HepG2 (cell line): Measurements from ENCODE around the gene RGP1. TPM values are rescaled to one million over a fixed set of nuclear protein-coding genes. Genes with fewer than 3 reads are reported as not detected.

Experiments
- ATAC-seq: fragments of 200-7000 bp; cut with Tn5 transposase; 3 replicates; pipeline ENCODE4 v1.9.1; 2020; ENCODE audit warnings: mild to moderate bottlenecking, moderate library complexity
- BruUV-seq: library from RNA; stranded (reverse); fragments of 400-500 nt; replicated peaks from 2 replicates; lab custom pipeline; 2021; lab: Mats Ljungman, UMichigan
- CTCF ChIA-PET: fragments of 300-600 bp; formaldehyde crosslinking; extraction: SDS; loops from one replicate; lab custom pipeline; 2021; ENCODE audit warnings: low total read pairs, inconsistent platforms, low intra/inter-chr PET ratio; lab: Yijun Ruan, JAX
- POLR2A ChIA-PET: fragments of 350-600 bp; sonication (Branson Sonifier 250); formaldehyde crosslinking; loops from one replicate; lab custom pipeline; 2020; ENCODE audit warnings: antibody characterized with exemption, inconsistent platforms; lab: Yijun Ruan, JAX
- DNase-seq: peaks from one replicate; pipeline ENCODE4 v3.0.0-alpha.2; 2015; ENCODE audit warnings: low spot score
- FAIRE-seq: peaks from 3 replicates; lab custom pipeline; 2011; peaks lifted over from hg19 to GRCh38; lab: Jason Lieb, UNC
- H2AFZ ChIP-seq: one replicate; pipeline ENCODE4 v1.6.1; 2011; ENCODE audit warnings: low read length, inconsistent platforms
- H3K27ac ChIP-seq: fragments of 300-600 bp; 3 replicates; pipeline ENCODE4 v1.8.0; 2011; ENCODE audit warnings: mixed run types, mild to moderate bottlenecking, mixed read lengths, low read length, inconsistent platforms; ENCODE audit not compliant: insufficient read depth; ENCODE audit errors: extremely low read length
- H3K27me3 ChIP-seq, 2 experiments: fragments of 200-600 bp in 1 of 2; 2 replicates in 1 of 2; 3 replicates in 1 of 2; pipeline versions ENCODE4 v1.6.0 to v1.8.0; 2011; ENCODE audit warnings: low read length in 2 of 2, mild to moderate bottlenecking in 2 of 2, moderate library complexity in 2 of 2, inconsistent platforms in 1 of 2; ENCODE audit not compliant: insufficient read depth in 2 of 2, control insufficient read depth in 1 of 2
- H3K36me3 ChIP-seq, 2 experiments: fragments of 200-600 bp in 1 of 2; replicated peaks in 1 of 2; 2 replicates in 1 of 2; 3 replicates in 1 of 2; pipeline versions ENCODE4 v1.5.1 to v1.8.0; 2011; ENCODE audit warnings: low read length in 2 of 2, inconsistent platforms in 1 of 2; ENCODE audit not compliant: insufficient read depth in 2 of 2, control insufficient read depth in 1 of 2
- H3K4me1 ChIP-seq: 2 replicates; pipeline ENCODE4 v1.5.1; 2012; ENCODE audit warnings: low read length, inconsistent platforms; ENCODE audit not compliant: insufficient read depth
- H3K4me2 ChIP-seq: 2 replicates; pipeline ENCODE4 v1.6.0; 2011; ENCODE audit warnings: low read depth, low read length, inconsistent platforms
- H3K4me3 ChIP-seq, 3 experiments: fragments of 200-600 bp in 1 of 3; sonication (generic), shearing (Covaris generic) in 1 of 3; replicated peaks in 1 of 3; 2 replicates each; pipeline ENCODE4 v1.5.1; 2011 to 2016; ENCODE audit warnings: low read length in 3 of 3, inconsistent platforms in 2 of 3, low read depth in 2 of 3, mild to moderate bottlenecking in 2 of 3, control low read depth in 1 of 3, mixed read lengths in 1 of 3; ENCODE audit not compliant: insufficient read depth in 1 of 3
- H3K79me2 ChIP-seq: one replicate; pipeline ENCODE4 v1.6.1; 2011; ENCODE audit warnings: low read length, inconsistent platforms; ENCODE audit not compliant: insufficient read depth
- H3K9ac ChIP-seq: 2 replicates; pipeline ENCODE4 v1.6.0; 2011; ENCODE audit warnings: mild to moderate bottlenecking, low read depth, low read length, inconsistent platforms; ENCODE audit not compliant: insufficient read depth
- H3K9me3 ChIP-seq: 2 replicates; pipeline ENCODE4 v1.5.1; 2012; ENCODE audit warnings: mild to moderate bottlenecking, low read length
- H4K20me1 ChIP-seq: 2 replicates; pipeline ENCODE4 v1.6.0; 2011; ENCODE audit warnings: inconsistent platforms, mild to moderate bottlenecking, low read length, moderate library complexity; ENCODE audit not compliant: insufficient read depth
- ELK4 ChIP-seq: sonication (generic); formaldehyde crosslinking; IDR thresholded peaks from 2 replicates; pipeline ENCODE4 v1.9.0; 2021; ENCODE audit warnings: missing genetic modification reagents, borderline replicate concordance
- MED13 ChIP-seq: sonication (generic); formaldehyde crosslinking; IDR thresholded peaks from 2 replicates; pipeline ENCODE4 v1.5.0; 2020; ENCODE audit warnings: missing genetic modification reagents
- MZF1 ChIP-seq: sonication (generic); formaldehyde crosslinking; IDR thresholded peaks from 2 replicates; pipeline ENCODE4 v1.8.1; 2023; ENCODE audit warnings: mild to moderate bottlenecking, missing genetic modification reagents, borderline replicate concordance
- NCOA5 ChIP-seq: sonication (generic); formaldehyde crosslinking; IDR thresholded peaks from 2 replicates; pipeline ENCODE4 v1.4.0; 2020; ENCODE audit warnings: missing genetic modification reagents
- NR2C2 ChIP-seq: sonication (generic); formaldehyde crosslinking; IDR thresholded peaks from 2 replicates; pipeline ENCODE4 v1.4.0; 2020; ENCODE audit warnings: missing genetic modification reagents, mild to moderate bottlenecking, moderate library complexity, borderline replicate concordance
- SKIL ChIP-seq: sonication (generic); formaldehyde crosslinking; IDR thresholded peaks from 2 replicates; pipeline ENCODE4 v1.8.0; 2022; ENCODE audit warnings: missing genetic modification reagents, mild to moderate bottlenecking, moderate library complexity, borderline replicate concordance
- ZBTB38 ChIP-seq: sonication (generic); formaldehyde crosslinking; IDR thresholded peaks from 2 replicates; pipeline ENCODE4 v1.5.1; 2020; ENCODE audit warnings: mild to moderate bottlenecking, missing genetic modification reagents
- ZNF260 ChIP-seq: sonication (generic); formaldehyde crosslinking; IDR thresholded peaks from 2 replicates; pipeline ENCODE4 v1.4.0; 2020; ENCODE audit warnings: missing genetic modification reagents, low read depth, mild to moderate bottlenecking, borderline replicate concordance
- ZNF564 ChIP-seq: sonication (generic); formaldehyde crosslinking; IDR thresholded peaks from 2 replicates; pipeline ENCODE4 v1.8.1; 2023; ENCODE audit warnings: mild to moderate bottlenecking, missing genetic modification reagents
- ZNF766 ChIP-seq: sonication (generic); formaldehyde crosslinking; IDR thresholded peaks from 2 replicates; pipeline ENCODE4 v1.5.0; 2020; ENCODE audit warnings: missing genetic modification reagents, borderline replicate concordance
- WGBS: methylation state at CpG from one replicate; pipeline ENCODE4 v1.1.6; 2017; ENCODE audit warnings: low lambda C conversion rate; 5-methylcytosine and 5-hydroxymethylcytosine counted together
- in situ Hi-C: cut with HindIII; loops from 2 replicates; pipeline ENCODE4 v1.10.0; 2017; ENCODE audit warnings: low pct_unique_long_range_greater_than_20kb; ENCODE audit not compliant: extremely low pct_ligation_motif_present
- intact Hi-C: fragments of 100-400 bp; cut with micrococcal nuclease; formaldehyde crosslinking; loops from one replicate; pipeline ENCODE4 v1.10.0; 2022; ENCODE audit not compliant: unreplicated experiment
- polyA plus RNA-seq, 8 experiments: library from polyadenylated mRNA; depleted of rRNA in 3 of 8; stranded (reverse) in 7 of 8; unstranded in 1 of 8; fragments of >200 nt; fragmentation: Illumina TruSeq in 4 of 8; extraction: Trizol in 4 of 8; gene quantifications; 2 replicates each; pipeline versions ENCODE4 v1.2.1 to v1.2.3, GENCODE V29; 2011 to 2016; ENCODE audit warnings: low read depth in 4 of 8, missing spikeins in 1 of 8, mixed read lengths in 1 of 8; ENCODE audit not compliant: insufficient read depth in 1 of 8
- total RNA-seq, 5 experiments: library from RNA; depleted of rRNA; stranded (reverse); fragments of >200 nt; fragmentation: Illumina TruSeq; extraction: Trizol; gene quantifications; 2 replicates each; pipeline ENCODE4 v1.2.3, GENCODE V29; 2016; ENCODE audit warnings: low read depth in 1 of 5

RGP1 gene
- total and polyA plus RNA-seq, 2 of the 13 experiments (the other 11 are each of a cell fraction or from before 2014, with no cell fraction given), result 12.7 to 21.0 TPM

- 80% methylated on average over 1 of the region's 7 CpGs for WGBS
- no peak overlapping the region for H3K27ac ChIP-seq
- no peak overlapping the region for H3K9ac ChIP-seq
- no peak overlapping the region for H3K4me3 ChIP-seq
- ChIA-PET CTCF (no interaction called here), POLR2A (interaction anchor here (1.3 kb wide), 1 partner anchor 26 kb away, joined by 3 read pairs; the partner anchor contains the start of genes CREB3 and TLN1)
- H3K36me3 ChIP-seq, result peaks cover 54 to 91% of the 10 kb centered on the region in 2 experiments
- no peaks in the 10 kb centered on the region for H3K79me2 ChIP-seq
- no peaks in the 10 kb centered on the region for H4K20me1 ChIP-seq
- H3K9me3 ChIP-seq, result no peaks in the 10 kb centered on the region
- BruUV-seq, result TSS peak; percentile 27
- H2AFZ ChIP-seq, result no peak overlapping the region
- no peaks in the 10 kb centered on the region for H3K27me3 ChIP-seq
- no peak for TF ChIP-seq NR2C2 (CRISPR knock-in tag)
- FAIRE-seq (no peak), ATAC-seq (no peak), DNase-seq (no peak)
- in situ Hi-C loops, result no loop called here
- H3K4me2 ChIP-seq, result no peak overlapping the region
- H3K4me1 ChIP-seq, result no peaks in the 10 kb centered on the region
- intact Hi-C loops, result no loop called here
Observed at GRCh38 chr9:35705836-35706430, 43.2 kb upstream of the RGP1 start.

GRCh38 chr9:35706951-35707350 lies 42.1 kb upstream of the RGP1 start:
- Histone ChIP-seq H3K27me3 (no peaks in the 10 kb centered on the region), H2AFZ (no peak overlapping the region), H4K20me1 (no peaks in the 10 kb centered on the region), H3K9me3 (no peaks in the 10 kb centered on the region), H3K27ac (no peak overlapping the region), H3K4me3 (no peak overlapping the region), H3K79me2 (no peaks in the 10 kb centered on the region), H3K36me3 (peaks cover 58 to 92% of the 10 kb centered on the region in 2 experiments), H3K9ac (no peak overlapping the region), H3K4me1 (no peaks in the 10 kb centered on the region), H3K4me2 (no peak overlapping the region)
- ATAC-seq (no peak), DNase-seq (no peak), FAIRE-seq (no peak)
- TF ChIP-seq ZNF260, result no peak
- no peak for TF ChIP-seq ZBTB38 (CRISPR knock-in tag)
- TF ChIP-seq NCOA5 (CRISPR knock-in tag), result no peak
- TF ChIP-seq MED13 (CRISPR knock-in tag), result no peak
- TF ChIP-seq ELK4 (CRISPR knock-in tag), result no peak
- TF ChIP-seq ZNF564 (CRISPR knock-in tag), result no peak
- no peak for TF ChIP-seq SKIL (CRISPR knock-in tag)
- no peak for TF ChIP-seq MZF1
- TF ChIP-seq ZNF766 (CRISPR knock-in tag), result no peak
- POLR2A ChIA-PET, result interaction anchor here (1.9 kb wide), 1 partner anchor 21 kb away, joined by 5 read pairs; no protein-coding TSS in a partner anchor
- intact Hi-C loops (no loop called here), in situ Hi-C loops (no loop called here)
- BruUV-seq, result no TSS peak
- WGBS, result 97% methylated on average over 10 of the region's 10 CpGs
- CTCF ChIA-PET, result no interaction called here
